ENCODE data around the gene SLC9A9.

DNA sequence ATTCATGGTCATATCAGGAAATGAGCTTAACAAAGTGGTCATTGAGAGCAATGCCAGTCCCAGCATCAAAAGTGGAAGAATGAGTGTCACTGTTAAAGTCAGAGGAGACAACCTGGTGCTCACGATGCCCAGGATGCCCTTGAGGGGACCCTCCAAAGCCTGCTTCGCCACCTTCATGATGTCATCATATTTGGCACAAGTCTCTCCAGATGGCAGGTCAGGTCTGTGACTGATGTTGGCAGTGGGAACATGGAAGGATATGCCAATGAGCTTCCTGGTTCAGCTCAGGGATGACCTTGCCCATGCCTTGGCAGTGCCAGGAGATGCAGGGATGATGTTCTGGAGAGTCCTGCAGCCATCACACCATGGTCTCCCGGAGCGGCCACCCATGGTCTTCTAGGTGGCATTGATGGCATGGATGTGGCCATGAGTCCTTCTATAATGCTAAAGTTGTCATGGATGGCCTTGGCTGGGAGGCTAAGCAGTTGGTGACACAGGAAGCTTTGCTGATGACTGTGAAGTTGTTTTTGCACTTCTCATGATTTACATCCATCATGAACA lies 344.9 kb downstream of the SLC9A9 start:
- TF ChIP-seq ZNF444 (CRISPR knock-in tag; IDR thresholded peaks at IDR 0.05) (no peak), PTBP1 (IDR thresholded peaks at IDR 0.05; ENCODE audit: low read depth, low read length) (no peak), CHD4 (IDR thresholded peaks at IDR 0.05; ENCODE audit: insufficient read depth, insufficient replicate concordance, low read depth, low read length, poor library complexity, severe bottlenecking) (no peak), ZFX (CRISPR knock-in tag; IDR thresholded peaks at IDR 0.05) (no peak), SAFB2 (IDR thresholded peaks at IDR 0.05; ENCODE audit: borderline replicate concordance, low read depth, low read length, severe bottlenecking) (no peak), ZNF717 (CRISPR knock-in tag; IDR thresholded peaks at IDR 0.05) (no peak), SP1 (CRISPR knock-in tag; IDR thresholded peaks at IDR 0.05) (no peak)
- TF ChIP-seq, protein P1, sequence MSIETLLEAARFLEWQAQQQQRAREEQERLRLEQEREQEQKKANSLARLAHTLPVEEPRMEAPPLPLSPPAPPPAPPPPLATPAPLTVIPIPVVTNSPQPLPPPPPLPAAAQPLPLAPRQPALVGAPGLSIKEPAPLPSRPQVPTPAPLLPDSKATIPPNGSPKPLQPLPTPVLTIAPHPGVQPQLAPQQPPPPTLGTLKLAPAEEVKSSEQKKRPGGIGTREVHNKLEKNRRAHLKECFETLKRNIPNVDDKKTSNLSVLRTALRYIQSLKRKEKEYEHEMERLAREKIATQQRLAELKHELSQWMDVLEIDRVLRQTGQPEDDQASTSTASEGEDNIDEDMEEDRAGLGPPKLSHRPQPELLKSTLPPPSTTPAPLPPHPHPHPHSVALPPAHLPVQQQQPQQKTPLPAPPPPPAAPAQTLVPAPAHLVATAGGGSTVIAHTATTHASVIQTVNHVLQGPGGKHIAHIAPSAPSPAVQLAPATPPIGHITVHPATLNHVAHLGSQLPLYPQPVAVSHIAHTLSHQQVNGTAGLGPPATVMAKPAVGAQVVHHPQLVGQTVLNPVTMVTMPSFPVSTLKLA (conservative IDR thresholded peaks at IDR 0.05), result no peak
- TF ChIP-seq, protein P2, sequence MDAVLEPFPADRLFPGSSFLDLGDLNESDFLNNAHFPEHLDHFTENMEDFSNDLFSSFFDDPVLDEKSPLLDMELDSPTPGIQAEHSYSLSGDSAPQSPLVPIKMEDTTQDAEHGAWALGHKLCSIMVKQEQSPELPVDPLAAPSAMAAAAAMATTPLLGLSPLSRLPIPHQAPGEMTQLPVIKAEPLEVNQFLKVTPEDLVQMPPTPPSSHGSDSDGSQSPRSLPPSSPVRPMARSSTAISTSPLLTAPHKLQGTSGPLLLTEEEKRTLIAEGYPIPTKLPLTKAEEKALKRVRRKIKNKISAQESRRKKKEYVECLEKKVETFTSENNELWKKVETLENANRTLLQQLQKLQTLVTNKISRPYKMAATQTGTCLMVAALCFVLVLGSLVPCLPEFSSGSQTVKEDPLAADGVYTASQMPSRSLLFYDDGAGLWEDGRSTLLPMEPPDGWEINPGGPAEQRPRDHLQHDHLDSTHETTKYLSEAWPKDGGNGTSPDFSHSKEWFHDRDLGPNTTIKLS (IDR thresholded peaks at IDR 0.05; ENCODE audit: borderline replicate concordance, low read depth), result no peak
- TF ChIP-seq, protein P3, sequence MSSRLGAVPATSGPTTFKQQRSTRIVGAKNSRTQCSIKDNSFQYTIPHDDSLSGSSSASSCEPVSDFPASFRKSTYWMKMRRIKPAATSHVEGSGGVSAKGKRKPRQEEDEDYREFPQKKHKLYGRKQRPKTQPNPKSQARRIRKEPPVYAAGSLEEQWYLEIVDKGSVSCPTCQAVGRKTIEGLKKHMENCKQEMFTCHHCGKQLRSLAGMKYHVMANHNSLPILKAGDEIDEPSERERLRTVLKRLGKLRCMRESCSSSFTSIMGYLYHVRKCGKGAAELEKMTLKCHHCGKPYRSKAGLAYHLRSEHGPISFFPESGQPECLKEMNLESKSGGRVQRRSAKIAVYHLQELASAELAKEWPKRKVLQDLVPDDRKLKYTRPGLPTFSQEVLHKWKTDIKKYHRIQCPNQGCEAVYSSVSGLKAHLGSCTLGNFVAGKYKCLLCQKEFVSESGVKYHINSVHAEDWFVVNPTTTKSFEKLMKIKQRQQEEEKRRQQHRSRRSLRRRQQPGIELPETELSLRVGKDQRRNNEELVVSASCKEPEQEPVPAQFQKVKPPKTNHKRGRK (tag; IDR thresholded peaks at IDR 0.05), result no peak
- TF ChIP-seq, protein P4, sequence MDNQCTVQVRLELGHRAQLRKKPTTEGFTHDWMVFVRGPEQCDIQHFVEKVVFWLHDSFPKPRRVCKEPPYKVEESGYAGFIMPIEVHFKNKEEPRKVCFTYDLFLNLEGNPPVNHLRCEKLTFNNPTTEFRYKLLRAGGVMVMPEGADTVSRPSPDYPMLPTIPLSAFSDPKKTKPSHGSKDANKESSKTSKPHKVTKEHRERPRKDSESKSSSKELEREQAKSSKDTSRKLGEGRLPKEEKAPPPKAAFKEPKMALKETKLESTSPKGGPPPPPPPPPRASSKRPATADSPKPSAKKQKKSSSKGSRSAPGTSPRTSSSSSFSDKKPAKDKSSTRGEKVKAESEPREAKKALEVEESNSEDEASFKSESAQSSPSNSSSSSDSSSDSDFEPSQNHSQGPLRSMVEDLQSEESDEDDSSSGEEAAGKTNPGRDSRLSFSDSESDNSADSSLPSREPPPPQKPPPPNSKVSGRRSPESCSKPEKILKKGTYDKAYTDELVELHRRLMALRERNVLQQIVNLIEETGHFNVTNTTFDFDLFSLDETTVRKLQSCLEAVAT (IDR thresholded peaks at IDR 0.05), result no peak
